D341Med (cell line): ENCODE data around the gene CLEC7A.

Experiments
- DNase-seq: peaks from one replicate; pipeline ENCODE4 v3.0.0; 2012; ENCODE audit warnings: low spot score

The CLEC7A gene

GRCh38 chr12:10130042-10130441, at the start of gene CLEC7A:
Gene CLEC7A, minus strand, starts transcription at chr12:10130199. Its CDS starts 117 bp downstream, at chr12:10130082.
- no peak for DNase-seq

- DNase-seq = no peak
Observed at GRCh38 chr12:10179776-10180181, 49.8 kb upstream of the CLEC7A start.

DNA sequence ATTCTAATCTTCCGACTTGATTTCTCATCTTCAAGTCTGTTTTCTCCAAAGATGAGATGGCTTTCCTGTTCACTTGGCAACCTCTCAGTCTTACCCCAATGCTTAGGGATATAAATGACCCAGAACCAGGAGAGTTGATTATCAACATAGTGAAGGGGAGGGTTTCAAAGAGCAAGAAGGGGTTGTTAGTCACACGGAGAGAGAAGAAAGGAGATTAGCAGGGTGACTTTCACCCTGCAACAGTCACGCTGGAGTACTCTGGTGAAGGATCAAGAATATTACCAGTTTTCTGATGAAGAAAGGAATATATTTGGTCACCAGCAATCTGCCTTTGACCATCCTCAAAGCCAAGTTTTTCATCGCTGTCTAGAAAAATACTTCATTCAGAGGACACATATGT, 48.8 kb upstream of the CLEC7A start, which contains the start of gene TMEM52B:
Gene TMEM52B, plus strand, starts transcription at position 212 of the 400 bp plus-strand sequence. CDS start 543 bp downstream, outside the sequence.
- DNase-seq = no peak

DNA sequence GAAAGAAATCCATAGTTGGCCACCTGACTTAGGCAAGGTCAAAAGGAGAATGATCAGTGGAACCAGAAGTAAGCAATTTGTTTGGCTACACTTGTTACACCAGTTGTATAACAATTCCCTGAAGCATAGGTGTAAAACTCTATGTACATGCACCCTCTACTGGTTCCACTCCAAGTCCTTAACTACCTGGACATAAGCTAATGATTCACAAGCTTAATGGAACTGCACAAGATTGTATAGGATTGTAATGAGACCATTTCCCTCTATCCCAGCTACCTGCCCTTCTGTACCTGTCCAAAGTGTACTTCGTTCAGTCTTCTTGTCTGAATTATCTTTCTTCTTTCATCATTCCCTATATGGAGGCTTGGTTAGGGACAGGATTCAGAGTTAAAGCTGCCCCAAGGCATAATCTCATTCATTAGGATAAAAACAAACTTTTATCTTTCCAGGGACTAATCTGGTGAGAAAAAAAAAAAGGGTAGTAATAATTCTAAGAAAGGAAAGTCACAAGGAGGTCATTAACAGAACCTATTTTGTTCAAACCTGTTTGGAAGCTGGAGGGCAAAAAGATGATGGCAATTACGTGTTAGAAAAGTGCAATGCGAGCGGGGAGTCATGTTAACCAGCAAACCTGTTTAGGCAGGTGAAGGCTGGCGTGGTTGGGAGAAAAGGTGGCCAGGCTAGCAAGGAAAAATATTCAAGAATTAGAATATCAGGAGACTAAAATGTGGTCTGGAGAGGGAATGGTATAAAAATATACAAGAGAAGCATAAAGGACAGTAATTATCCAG, 46.0 kb upstream of the CLEC7A start:
- no peak for DNase-seq

DNA sequence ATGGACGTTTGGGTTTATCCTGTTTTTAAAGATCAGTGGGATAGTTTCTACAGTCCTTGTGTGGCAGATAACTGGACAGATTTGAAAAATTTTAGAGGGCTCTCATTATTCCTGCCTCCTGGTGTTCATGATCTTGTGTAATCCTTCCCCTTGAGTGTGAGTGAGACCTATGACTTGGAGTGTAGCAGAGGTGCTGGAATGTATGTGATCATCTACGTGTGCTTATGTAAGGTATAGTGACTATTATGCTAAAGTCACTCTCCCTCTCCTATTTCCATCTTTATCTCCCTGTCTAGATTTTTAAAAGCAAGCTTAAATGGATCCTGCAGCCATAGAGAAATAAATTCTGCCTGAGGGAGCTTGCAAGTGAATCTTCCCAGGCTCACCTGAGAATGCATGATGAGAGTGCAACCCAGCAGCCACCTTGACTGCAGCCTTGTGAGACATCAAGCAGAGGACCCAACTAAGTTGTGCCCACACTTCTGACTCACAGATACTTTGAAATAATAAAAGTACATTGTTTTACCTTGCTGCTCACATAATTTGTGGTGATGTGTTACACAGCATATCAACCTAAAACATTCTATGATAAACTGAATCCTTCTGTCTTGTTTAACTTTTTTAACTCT, 45.1 kb upstream of the CLEC7A start:
- no peak for DNase-seq

DNA sequence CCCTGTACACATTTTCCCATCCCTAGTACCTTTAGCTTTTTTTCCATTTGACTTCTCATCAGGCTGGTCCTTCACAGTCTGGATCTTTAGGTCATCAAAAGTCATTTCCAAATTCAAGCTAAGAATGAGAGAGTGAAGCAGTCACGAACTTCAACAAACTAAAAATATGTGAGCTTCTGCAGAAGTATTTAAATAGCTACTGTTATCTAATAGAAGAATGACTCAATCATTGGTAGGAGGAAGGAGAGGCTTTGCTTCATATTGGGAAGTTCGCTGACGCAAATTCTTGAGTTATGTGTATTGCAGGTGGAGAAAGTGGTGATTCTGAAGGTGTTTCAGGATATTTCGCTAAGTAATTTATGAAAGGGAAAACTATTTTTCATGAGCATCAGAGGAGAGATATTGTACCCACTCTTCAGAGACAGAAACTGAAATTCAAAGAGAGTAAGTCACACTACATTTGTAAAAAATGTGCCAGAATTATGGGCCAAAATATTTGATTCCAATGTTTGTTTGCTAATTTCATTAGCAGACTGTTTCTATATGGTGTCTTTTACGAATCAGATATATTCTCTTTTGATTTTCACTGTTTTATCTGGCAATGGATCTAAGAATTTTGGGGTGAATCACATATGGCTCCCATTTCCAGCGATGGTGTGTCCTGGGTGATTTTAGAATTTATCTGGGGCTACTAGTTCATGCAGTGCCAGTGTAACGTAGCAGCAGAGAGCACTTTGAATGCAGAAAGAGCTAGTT, 42.2 kb upstream of the CLEC7A start, which contains the start of gene OLR1:
Gene OLR1, minus strand, starts transcription at position 160 of the 756 bp plus-strand sequence. Its CDS starts 55 bp downstream, at position 105.
- no peak for DNase-seq

- DNase-seq = no peak
Observed at GRCh38 chr12:10170216-10170615, 40.2 kb upstream of the CLEC7A start.

- no peak for DNase-seq
Observed at GRCh38 chr12:10169104-10169503, 39.1 kb upstream of the CLEC7A start.

DNA sequence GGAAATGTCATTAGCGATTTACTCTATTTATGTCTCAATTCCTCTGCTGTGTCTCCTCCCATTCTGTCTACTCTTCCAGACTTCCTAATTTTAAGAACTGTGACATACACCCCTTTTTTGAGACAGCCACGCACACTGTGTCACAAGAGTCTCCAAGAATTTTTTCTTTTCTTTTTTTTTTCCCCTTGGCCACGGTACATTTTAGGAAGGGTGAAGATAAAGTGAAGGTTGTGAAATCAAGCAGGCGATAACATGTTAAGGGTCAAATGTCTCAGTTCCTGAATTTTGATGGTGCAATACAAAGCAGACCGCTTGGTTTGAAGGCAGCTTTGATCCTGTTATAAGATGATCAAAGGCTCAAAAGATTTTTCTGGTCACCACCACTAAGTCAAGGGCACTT, 37.6 kb upstream of the CLEC7A start:
- DNase-seq = no peak

DNA sequence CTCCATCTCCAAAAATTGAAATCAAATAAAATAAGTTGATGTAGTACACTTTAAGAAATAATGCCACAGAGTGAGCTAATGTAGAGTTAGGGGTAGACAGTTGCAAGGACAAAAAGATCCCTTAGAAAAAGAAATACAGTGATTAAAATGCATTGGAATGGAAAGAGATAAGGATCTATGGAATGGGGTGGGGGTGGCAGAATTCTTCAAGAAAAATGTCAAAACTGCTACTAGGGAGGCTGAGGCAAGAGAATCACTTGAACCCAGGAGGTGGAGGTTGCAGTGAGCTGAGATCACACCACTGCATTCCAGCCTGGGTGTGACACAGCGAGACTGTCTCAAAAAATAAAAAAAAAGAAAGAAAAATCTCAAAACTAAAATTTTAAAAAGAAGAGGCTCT, 35.4 kb upstream of the CLEC7A start:
- DNase-seq = no peak

GRCh38 chr12:10163084-10163483, 33.1 kb upstream of the CLEC7A start:
- no peak for DNase-seq

DNA sequence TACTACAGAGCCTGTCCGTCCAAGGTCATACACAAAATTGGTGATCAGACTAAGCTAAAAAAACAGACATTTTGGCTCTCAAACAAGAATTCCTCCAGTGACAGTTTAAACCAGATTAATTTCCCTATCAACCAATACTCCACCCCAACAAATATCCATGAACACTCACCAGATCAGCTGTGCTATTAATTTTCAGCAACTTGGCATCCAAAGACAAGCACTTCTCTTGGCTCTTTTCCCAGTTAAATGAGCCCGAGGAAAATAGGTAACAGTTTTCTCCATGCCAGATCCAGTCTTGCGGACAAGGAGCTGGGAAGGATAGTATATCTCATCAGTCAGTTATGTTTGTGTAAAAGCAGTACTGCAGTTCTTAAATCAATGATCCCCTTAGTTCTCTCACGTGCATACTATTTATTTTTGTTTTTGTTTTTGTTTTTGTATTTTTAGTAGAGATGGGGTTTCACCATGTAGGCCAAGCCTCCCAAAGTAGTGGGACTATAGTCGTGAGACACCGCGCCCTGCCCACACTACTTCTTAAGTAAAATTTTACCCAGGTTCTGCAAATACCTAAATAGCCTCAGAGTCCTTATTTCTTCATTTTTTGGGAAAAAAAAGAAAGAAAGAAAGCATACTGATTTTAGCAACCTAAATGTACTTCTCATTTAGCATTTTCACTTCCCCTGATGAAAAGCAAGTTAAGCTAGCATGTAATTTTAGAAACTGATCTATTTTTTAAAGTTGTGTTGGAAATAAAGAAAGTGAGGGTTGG, 30.8 kb upstream of the CLEC7A start:
- DNase-seq = no peak

DNA sequence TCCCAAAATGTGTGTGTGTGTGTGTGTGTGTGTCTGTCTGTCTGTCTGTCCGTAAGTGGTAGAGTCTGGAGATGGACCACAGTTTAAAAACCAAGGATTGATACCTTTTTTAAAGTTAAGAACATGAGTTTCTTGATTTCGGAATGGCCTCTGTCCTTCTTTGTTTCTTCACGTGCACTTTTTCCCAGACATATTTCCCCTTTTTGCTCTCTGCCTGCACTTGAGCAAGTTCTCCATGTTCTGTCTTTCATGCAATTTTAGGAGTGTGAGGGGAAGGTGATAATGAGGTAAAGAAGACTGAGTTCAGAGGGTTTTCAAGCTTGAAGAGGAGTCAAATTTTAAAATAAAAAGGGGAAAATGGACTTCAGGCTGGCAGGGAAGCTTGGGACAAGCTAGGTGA, 29.3 kb upstream of the CLEC7A start:
- DNase-seq = no peak

GRCh38 chr12:10158406-10158805, 28.4 kb upstream of the CLEC7A start:
- no peak for DNase-seq

GRCh38 chr12:10155966-10156365, 26.0 kb upstream of the CLEC7A start:
- DNase-seq = no peak

- peak; percentile 17 for DNase-seq
Observed at GRCh38 chr12:10154145-10154496, 24.1 kb upstream of the CLEC7A start.

- DNase-seq = peak; percentile 79
Observed at GRCh38 chr12:10153271-10154144, 23.5 kb upstream of the CLEC7A start.

DNA sequence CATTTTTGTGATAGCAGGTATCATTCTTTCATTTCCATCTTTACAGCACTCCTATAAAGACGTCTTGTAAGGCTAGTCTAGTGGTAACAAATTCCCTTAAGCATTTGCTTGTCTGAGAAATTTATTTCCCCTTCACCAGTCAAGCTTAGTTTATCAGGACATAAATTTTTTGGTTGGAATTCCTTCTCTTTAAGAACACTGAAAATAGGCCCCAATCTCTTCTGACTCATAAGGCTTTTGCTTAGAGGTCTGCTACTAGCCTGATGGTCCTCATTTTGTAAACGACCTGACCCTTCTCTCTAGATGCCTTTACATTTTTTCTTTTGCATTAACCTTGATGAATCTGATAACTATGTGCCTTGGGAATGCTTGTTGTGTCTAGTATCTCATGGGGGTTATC, 21.6 kb upstream of the CLEC7A start:
- DNase-seq = no peak

DNA sequence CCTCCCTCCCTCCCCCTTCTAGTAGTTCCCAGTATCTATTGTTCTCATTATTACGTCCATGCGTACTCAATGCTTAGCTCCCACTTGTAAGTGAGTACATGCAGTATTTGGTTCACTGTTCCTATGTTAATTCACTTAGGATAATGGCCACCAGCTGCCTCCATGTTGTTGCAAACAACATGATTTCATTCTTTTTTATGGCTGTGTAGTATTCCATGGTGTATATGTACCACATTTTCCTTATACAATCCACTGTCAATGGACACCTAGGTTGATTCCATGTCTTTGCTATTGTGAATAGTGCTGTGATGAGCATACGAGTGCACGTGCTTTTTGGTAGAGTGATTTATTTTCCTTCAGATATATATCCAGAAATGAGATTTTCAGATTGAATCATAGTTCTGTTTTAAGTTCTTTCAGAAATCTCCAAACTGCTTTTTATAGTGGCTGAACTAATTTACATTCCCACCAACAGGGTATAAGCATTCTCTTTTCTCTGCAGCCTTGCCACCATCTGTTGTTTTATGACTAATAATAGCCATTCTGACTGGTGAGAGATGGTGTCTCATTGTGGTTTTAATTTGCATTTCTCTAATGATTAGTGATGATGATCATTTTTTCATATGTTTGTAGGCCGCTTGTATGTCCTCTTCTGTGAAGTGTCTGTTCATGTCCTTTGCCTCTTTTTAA, 17.9 kb upstream of the CLEC7A start:
- no peak for DNase-seq

- no peak for DNase-seq
Observed at GRCh38 chr12:10142976-10143589, 13.1 kb upstream of the CLEC7A start.
